A549 (cell line): ENCODE measurements around the gene PLEKHA6. TPM values are rescaled to one million over a fixed set of nuclear protein-coding genes. Genes with fewer than 3 reads are reported as not detected.
A peak's percentile ranks its signal among the peaks of the same experiment; 100 is the strongest.

Source experiments
- ATAC-seq, 2 experiments: fragments of 200-7000 bp in 1 of 2; fragments of >200 bp in 1 of 2; cut with Nextera tagmentation in 1 of 2; cut with Tn5 transposase in 1 of 2; 3 replicates each; pipeline versions ENCODE4 v1.8.0 to v1.9.1; 2018 to 2020; ENCODE audit warnings: mild to moderate bottlenecking in 1 of 2, moderate library complexity in 1 of 2
- CTCF ChIA-PET: fragments of 300-600 bp; sonication (Branson Sonifier 250); formaldehyde crosslinking; extraction: SDS; loops from one replicate; lab custom pipeline; 2021; ENCODE audit warnings: antibody characterized with exemption, inconsistent platforms; lab: Yijun Ruan, JAX
- POLR2A ChIA-PET: fragments of 350-600 bp; formaldehyde crosslinking; extraction: SDS; loops from one replicate; lab custom pipeline; 2021; ENCODE audit warnings: antibody characterized with exemption, inconsistent platforms; lab: Yijun Ruan, JAX
- DNase-seq, 2 experiments: peaks; one replicate each; pipeline versions ENCODE4 v3.0.0 to v3.0.0-alpha.2; 2011 to 2016; ENCODE audit warnings: low read depth in 1 of 2, low spot score in 1 of 2
- FAIRE-seq: peaks from 2 replicates; lab custom pipeline; 2011; peaks lifted over from hg19 to GRCh38; lab: Jason Lieb, UNC
- H3K27ac ChIP-seq, 2 experiments: fragments of >200 bp; sonication (Bioruptor Twin); formaldehyde crosslinking; 3 replicates each; pipeline ENCODE4 v1.5.1; 2016 to 2017
- H3K4me1 ChIP-seq: fragments of >200 bp; sonication (Bioruptor Twin); formaldehyde crosslinking; 3 replicates; pipeline ENCODE4 v1.6.1; 2016
- H3K4me2 ChIP-seq: fragments of >200 bp; sonication (Bioruptor Twin); formaldehyde crosslinking; 3 replicates; pipeline ENCODE4 v1.6.1; 2016
- H3K4me3 ChIP-seq: fragments of >200 bp; sonication (Bioruptor Twin); formaldehyde crosslinking; 3 replicates; pipeline ENCODE4 v1.5.1; 2016
- H3K9me3 ChIP-seq: fragments of >200 bp; sonication (Bioruptor Twin); formaldehyde crosslinking; 3 replicates; pipeline ENCODE4 v1.6.1; 2016
- BCL3 ChIP-seq: fragments of >200 bp; sonication (Bioruptor Twin); formaldehyde crosslinking; IDR thresholded peaks from 3 replicates; pipeline ENCODE4 v1.6.1; 2016
- CEBPB ChIP-seq, 2 experiments: fragments of >200 bp in 1 of 2; sonication (Bioruptor Twin) in 1 of 2; formaldehyde crosslinking in 1 of 2; IDR thresholded peaks; 2 replicates each; pipeline ENCODE4 v1.6.1; 2012 to 2016
- CHD2 ChIP-seq: fragments of 150-350 bp; IDR thresholded peaks from 2 replicates; pipeline ENCODE4 v1.6.1; 2014; ENCODE audit warnings: low read length; ENCODE audit not compliant: partially characterized antibody
- ELK1 ChIP-seq: fragments of 150-350 bp; IDR thresholded peaks from 2 replicates; pipeline ENCODE4 v1.6.1; 2014; ENCODE audit warnings: low read depth, mild to moderate bottlenecking, low read length
- EP300 ChIP-seq, 2 experiments: fragments of >200 bp; sonication (Bioruptor Twin); formaldehyde crosslinking; IDR thresholded peaks; 2 replicates in 1 of 2; 3 replicates in 1 of 2; pipeline ENCODE4 v1.6.1; 2016 to 2017
- FOSL2 ChIP-seq, 2 experiments: fragments of 450-650 bp in 1 of 2; fragments of >200 bp in 1 of 2; sonication (Bioruptor Twin) in 1 of 2; formaldehyde crosslinking; IDR thresholded peaks; 2 replicates each; pipeline versions ENCODE4 v1.5.0 to v1.6.1; 2016 to 2020; ENCODE audit warnings: mild to moderate bottlenecking in 1 of 2, moderate library complexity in 1 of 2
- GATA3 ChIP-seq: IDR thresholded peaks from 2 replicates; pipeline ENCODE4 v1.6.1; 2012; ENCODE audit warnings: borderline replicate concordance
- HOXA7 ChIP-seq: fragments of 250-450 bp; sonication (Bioruptor Pico); IDR thresholded peaks from 2 replicates; pipeline ENCODE4 v1.5.0; 2020; ENCODE audit warnings: mild to moderate bottlenecking, moderate library complexity
- HOXB13 ChIP-seq: fragments of 250-450 bp; sonication (Bioruptor Pico); IDR thresholded peaks from 2 replicates; pipeline ENCODE4 v1.5.0; 2020; ENCODE audit warnings: low read depth, mild to moderate bottlenecking, moderate library complexity
- JUN ChIP-seq, 2 experiments: fragments of >200 bp; sonication (Bioruptor Twin); formaldehyde crosslinking; IDR thresholded peaks; 2 replicates in 1 of 2; 3 replicates in 1 of 2; pipeline ENCODE4 v1.6.1; 2016 to 2017
- JUNB ChIP-seq: fragments of >200 bp; sonication (Bioruptor Twin); formaldehyde crosslinking; IDR thresholded peaks from 2 replicates; pipeline ENCODE4 v1.6.1; 2016
- MAFK ChIP-seq: fragments of 450-650 bp; IDR thresholded peaks from 2 replicates; pipeline ENCODE4 v1.6.1; 2014; ENCODE audit not compliant: partially characterized antibody
- NFE2L2 ChIP-seq: fragments of 150-350 bp; conservative IDR thresholded peaks from 2 replicates; pipeline ENCODE4 v1.6.1; 2014; ENCODE audit warnings: low read length
- PBX3 ChIP-seq: IDR thresholded peaks from 2 replicates; pipeline ENCODE4 v1.6.1; 2012
- RAD21 ChIP-seq, 2 experiments: fragments of >200 bp in 1 of 2; sonication (Bioruptor Twin) in 1 of 2; formaldehyde crosslinking in 1 of 2; IDR thresholded peaks in 1 of 2; conservative IDR thresholded peaks in 1 of 2; 2 replicates in 1 of 2; 3 replicates in 1 of 2; pipeline ENCODE4 v1.6.1; 2012 to 2018; ENCODE audit warnings: inconsistent platforms in 1 of 2
- RARB ChIP-seq: fragments of 250-450 bp; sonication (Bioruptor Pico); IDR thresholded peaks from 2 replicates; pipeline ENCODE4 v1.8.0; 2021; ENCODE audit warnings: mild to moderate bottlenecking, moderate library complexity
- RCOR1 ChIP-seq: fragments of 150-350 bp; IDR thresholded peaks from 2 replicates; pipeline ENCODE4 v1.6.1; 2014; ENCODE audit warnings: antibody characterized with exemption, low read length, low read depth
- SMC3 ChIP-seq: fragments of >200 bp; sonication (Bioruptor Twin); formaldehyde crosslinking; IDR thresholded peaks from 3 replicates; pipeline ENCODE4 v1.6.1; 2018; ENCODE audit warnings: inconsistent platforms
- TP53 ChIP-seq: fragments of 250-450 bp; sonication (Bioruptor Pico); IDR thresholded peaks from 2 replicates; pipeline ENCODE4 v1.5.0; 2021; ENCODE audit warnings: mild to moderate bottlenecking, moderate library complexity
- WGBS: methylation state at CpG from one replicate; pipeline ENCODE4 v1.1.6; 2017; ENCODE audit errors: missing lambda C conversion rate; 5-methylcytosine and 5-hydroxymethylcytosine counted together
- polyA plus RNA-seq, 4 experiments: library from polyadenylated mRNA; depleted of rRNA in 3 of 4; stranded (reverse); fragments of >200 nt; fragmentation: RNase III in 1 of 4; extraction: RNeasy Plus Mini Kit Qiagen cat#74134 plus additional on column Dnase treatment in 1 of 4; gene quantifications; 2 replicates in 3 of 4; 3 replicates in 1 of 4; pipeline ENCODE4 v1.2.3, GENCODE V29; 2011 to 2017
- TF ChIP-seq, protein P1 (sequence below): IDR thresholded peaks from 2 replicates; pipeline ENCODE4 v1.6.1; 2012
- TF ChIP-seq, protein P2 (sequence below): fragments of >200 bp; sonication (Bioruptor Twin); formaldehyde crosslinking; IDR thresholded peaks from 2 replicates; pipeline ENCODE4 v1.6.1; 2016
- TF ChIP-seq, protein P3 (sequence below): fragments of 250-450 bp; sonication (Bioruptor Pico); IDR thresholded peaks from 2 replicates; pipeline ENCODE4 v1.5.0; 2020; ENCODE audit warnings: low read depth, mild to moderate bottlenecking, moderate library complexity

Gene PLEKHA6
- polyA plus RNA-seq, 2 of the 4 experiments (the other 2 are of a cell fraction) = 13.0 to 26.2 TPM

- Histone ChIP-seq H3K4me3 (peak overlapping the region; percentile 7; the same call in 2 of the 3 replicates), H3K4me1 (peaks cover 73% of the 10 kb centered on the region), H3K27ac (peak overlapping the region; percentile 86 to 87), H3K4me2 (peak overlapping the region; percentile 86), H3K9me3 (no peaks in the 10 kb centered on the region)
- ChIA-PET POLR2A (no interaction called here), CTCF (interaction anchor here (1.1 to 3.9 kb wide), 8 partner anchors 11 to 158 kb away, joined by 3 to 14 read pairs (median 4); no protein-coding TSS in a partner anchor)
- no peak for FAIRE-seq
- peak in 1 of 2 experiments; percentile 39 for DNase-seq
- TF ChIP-seq, protein P1, sequence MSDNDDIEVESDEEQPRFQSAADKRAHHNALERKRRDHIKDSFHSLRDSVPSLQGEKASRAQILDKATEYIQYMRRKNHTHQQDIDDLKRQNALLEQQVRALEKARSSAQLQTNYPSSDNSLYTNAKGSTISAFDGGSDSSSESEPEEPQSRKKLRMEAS = peak; percentile 64
- TF ChIP-seq MAFK (peak; percentile 28), HOXA7 (CRISPR knock-in tag) (no peak), NFE2L2 (0 out of 2 replicates have a peak, but pooled peaks have one; percentile 4)
- 59% methylated on average over 5 of the region's 5 CpGs for WGBS
- ATAC-seq = peak; percentile 32 to 39
Observed at GRCh38 chr1:204320382-204320804, 39.3 kb downstream of the PLEKHA6 start.

DNA sequence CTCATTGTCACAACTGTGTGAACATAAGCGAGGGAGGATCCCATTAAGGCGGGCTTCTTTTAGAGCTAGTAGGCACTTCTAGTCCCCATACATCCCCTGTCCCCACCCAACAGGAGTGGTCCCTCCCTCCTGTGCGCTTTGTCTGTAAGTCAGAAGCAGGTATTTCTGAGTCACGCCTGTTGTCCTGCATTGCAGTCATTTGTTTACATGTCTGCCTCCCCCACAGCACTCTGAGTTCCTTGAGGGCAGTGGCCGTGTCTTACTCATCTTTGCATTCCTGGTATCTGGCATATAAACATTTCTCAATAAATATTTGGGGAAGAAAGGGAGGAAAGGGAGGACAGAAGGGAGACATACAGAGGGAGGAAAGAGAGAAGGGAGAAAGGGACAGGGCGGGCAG, 40.3 kb downstream of the PLEKHA6 start:
- H3K27ac ChIP-seq = peak overlapping the region; percentile 86 to 87
- no peaks in the 10 kb centered on the region for H3K9me3 ChIP-seq
- FAIRE-seq (peak; percentile 82), DNase-seq (peak; percentile 80 to 93), ATAC-seq (peak; percentile 86 to 89)
- TF ChIP-seq RAD21 (conservative IDR thresholded peaks at IDR 0.05 in 1 of 2, IDR thresholded peaks at IDR 0.05 in 1 of 2) (peak; percentile 34 to 41; a peak in 3 of 5 replicates), PBX3 (0 out of 2 replicates have a peak, but pooled peaks have one; percentile 54), FOSL2 (IDR thresholded peaks at IDR 0.05) (peak; percentile 94), FOSL2 (CRISPR knock-in tag; IDR thresholded peaks at IDR 0.05) (peak; percentile 98), TP53 (CRISPR knock-in tag) (no peak), HOXA7 (CRISPR knock-in tag) (no peak), RCOR1 (no peak), GATA3 (peak; percentile 91), SMC3 (peak; percentile 28; the same call in 1 of the 3 replicates), BCL3 (peak; percentile 72; the same call in 1 of the 3 replicates), ELK1 (no peak), JUN (IDR thresholded peaks at IDR 0.05) (peak; percentile 74 to 86; a peak in 4 of 5 replicates), EP300 (IDR thresholded peaks at IDR 0.05) (peak; percentile 61 to 73; a peak in 2 of 5 replicates), CHD2 (peak; percentile 40), CEBPB (IDR thresholded peaks at IDR 0.05) (peak; percentile 65 to 93), JUNB (peak; percentile 94), HOXB13 (CRISPR knock-in tag) (no peak), RARB (CRISPR knock-in tag) (no peak)
- TF ChIP-seq, protein P2, sequence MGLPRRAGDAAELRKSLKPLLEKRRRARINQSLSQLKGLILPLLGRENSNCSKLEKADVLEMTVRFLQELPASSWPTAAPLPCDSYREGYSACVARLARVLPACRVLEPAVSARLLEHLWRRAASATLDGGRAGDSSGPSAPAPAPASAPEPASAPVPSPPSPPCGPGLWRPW = peak; percentile 51; the same call in 1 of the 2 replicates
- TF ChIP-seq, protein P1 = peak; percentile 91
- TF ChIP-seq, protein P3, sequence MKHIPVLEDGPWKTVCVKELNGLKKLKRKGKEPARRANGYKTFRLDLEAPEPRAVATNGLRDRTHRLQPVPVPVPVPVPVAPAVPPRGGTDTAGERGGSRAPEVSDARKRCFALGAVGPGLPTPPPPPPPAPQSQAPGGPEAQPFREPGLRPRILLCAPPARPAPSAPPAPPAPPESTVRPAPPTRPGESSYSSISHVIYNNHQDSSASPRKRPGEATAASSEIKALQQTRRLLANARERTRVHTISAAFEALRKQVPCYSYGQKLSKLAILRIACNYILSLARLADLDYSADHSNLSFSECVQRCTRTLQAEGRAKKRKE (CRISPR knock-in tag) = no peak
- POLR2A ChIA-PET = no interaction called here
- CTCF ChIA-PET = interaction anchor here (1.1 to 3.9 kb wide), 5 partner anchors 12 to 157 kb away, joined by 3 to 14 read pairs (median 5); no protein-coding TSS in a partner anchor
- peaks cover 80% of the 10 kb centered on the region for H3K4me1 ChIP-seq
- H3K4me2 ChIP-seq = peak overlapping the region; percentile 86
- 7% methylated on average over 6 of the region's 6 CpGs for WGBS
- H3K4me3 ChIP-seq = no peak overlapping the region; the same call in 2 of the 3 replicates
